ENCODE results near the gene CCDC85A. TPM values are rescaled to one million over a fixed set of nuclear protein-coding genes. Genes with fewer than 3 reads are reported as not detected.
A peak's percentile ranks its signal among the peaks of the same experiment; 100 is the strongest.

Gene CCDC85A
- polyA plus RNA-seq, 1 of the 3 experiments (the other 2 are of a cell fraction) = 48.7 TPM

GRCh38 chr2:56337342-56337741, 153.6 kb downstream of the CCDC85A start:
- POLR2A ChIA-PET = no interaction called here
- peaks cover 100% of the 10 kb centered on the region for H3K79me2 ChIP-seq (ENCODE audit: insufficient read depth)
- H3K4me3 ChIP-seq (ENCODE audit: low read depth in 2 of 2, low read length in 1 of 2) = no peak overlapping the region
- TF ChIP-seq TCF12 (IDR thresholded peaks at IDR 0.05) = peak; percentile 28; the same call in 1 of the 2 replicates
- TF ChIP-seq CTCF (IDR thresholded peaks at IDR 0.05) = no peak
- TF ChIP-seq RAD21 (IDR thresholded peaks at IDR 0.05; ENCODE audit: low read length) = no peak
- TF ChIP-seq YY1 (IDR thresholded peaks at IDR 0.05; ENCODE audit: low read depth) = no peak
- TF ChIP-seq, protein P1, sequence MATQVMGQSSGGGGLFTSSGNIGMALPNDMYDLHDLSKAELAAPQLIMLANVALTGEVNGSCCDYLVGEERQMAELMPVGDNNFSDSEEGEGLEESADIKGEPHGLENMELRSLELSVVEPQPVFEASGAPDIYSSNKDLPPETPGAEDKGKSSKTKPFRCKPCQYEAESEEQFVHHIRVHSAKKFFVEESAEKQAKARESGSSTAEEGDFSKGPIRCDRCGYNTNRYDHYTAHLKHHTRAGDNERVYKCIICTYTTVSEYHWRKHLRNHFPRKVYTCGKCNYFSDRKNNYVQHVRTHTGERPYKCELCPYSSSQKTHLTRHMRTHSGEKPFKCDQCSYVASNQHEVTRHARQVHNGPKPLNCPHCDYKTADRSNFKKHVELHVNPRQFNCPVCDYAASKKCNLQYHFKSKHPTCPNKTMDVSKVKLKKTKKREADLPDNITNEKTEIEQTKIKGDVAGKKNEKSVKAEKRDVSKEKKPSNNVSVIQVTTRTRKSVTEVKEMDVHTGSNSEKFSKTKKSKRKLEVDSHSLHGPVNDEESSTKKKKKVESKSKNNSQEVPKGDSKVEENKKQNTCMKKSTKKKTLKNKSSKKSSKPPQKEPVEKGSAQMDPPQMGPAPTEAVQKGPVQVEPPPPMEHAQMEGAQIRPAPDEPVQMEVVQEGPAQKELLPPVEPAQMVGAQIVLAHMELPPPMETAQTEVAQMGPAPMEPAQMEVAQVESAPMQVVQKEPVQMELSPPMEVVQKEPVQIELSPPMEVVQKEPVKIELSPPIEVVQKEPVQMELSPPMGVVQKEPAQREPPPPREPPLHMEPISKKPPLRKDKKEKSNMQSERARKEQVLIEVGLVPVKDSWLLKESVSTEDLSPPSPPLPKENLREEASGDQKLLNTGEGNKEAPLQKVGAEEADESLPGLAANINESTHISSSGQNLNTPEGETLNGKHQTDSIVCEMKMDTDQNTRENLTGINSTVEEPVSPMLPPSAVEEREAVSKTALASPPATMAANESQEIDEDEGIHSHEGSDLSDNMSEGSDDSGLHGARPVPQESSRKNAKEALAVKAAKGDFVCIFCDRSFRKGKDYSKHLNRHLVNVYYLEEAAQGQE (IDR thresholded peaks at IDR 0.05; ENCODE audit: low read depth, low read length) = no peak
- TF ChIP-seq NFIC (IDR thresholded peaks at IDR 0.05; ENCODE audit: borderline replicate concordance) = peak; percentile 70
- 26% methylated on average over 3 of the region's 3 CpGs for WGBS (ENCODE audit: low lambda C conversion rate)
- CTCF ChIA-PET = interaction anchor here (1.4 kb wide), 1 partner anchor 21 kb away, joined by 4 read pairs; no protein-coding TSS in a partner anchor
- H3K9me2 ChIP-seq = no peaks in the 10 kb centered on the region
- H3K9me3 ChIP-seq = no peaks in the 10 kb centered on the region
- H3K4me2 ChIP-seq = peak overlapping the region; percentile 1; the same call in 1 of the 2 replicates
- peaks cover 42% of the 10 kb centered on the region for H3F3A ChIP-seq (replicated peaks; ENCODE audit: insufficient read depth)
- H3K4me1 ChIP-seq (ENCODE audit: control insufficient read depth in 1 of 2, insufficient read depth in 2 of 2, low read depth in 1 of 2, low read length in 1 of 2) = peaks cover 0 to 20% of the 10 kb centered on the region in 2 experiments; a peak in 2 of 4 replicates
- no peak for DNase-seq
- peaks cover 0 to 20% of the 10 kb centered on the region in 2 experiments for H3K36me3 ChIP-seq (replicated peaks in 1 of 2; ENCODE audit: control insufficient read depth in 1 of 2, insufficient read depth in 2 of 2, low read length in 1 of 2)
- no peak overlapping the region for H2AFZ ChIP-seq (ENCODE audit: low read depth)
- peaks cover 54% of the 10 kb centered on the region for H4K20me1 ChIP-seq (ENCODE audit: insufficient read depth)
- peak overlapping the region in 1 of 2 experiments; percentile 44; a peak in 2 of 4 replicates for H3K27ac ChIP-seq (ENCODE audit: low read depth in 2 of 2, low read length in 1 of 2)
- no peak overlapping the region for H3K9ac ChIP-seq
- no peaks in the 10 kb centered on the region for H3K27me3 ChIP-seq (ENCODE audit: insufficient read depth)

- no peak overlapping the region for H3K4me3 ChIP-seq (ENCODE audit: low read depth in 2 of 2, low read length in 1 of 2)
- CTCF ChIA-PET = no interaction called here
- TF ChIP-seq RCOR1 (IDR thresholded peaks at IDR 0.05; ENCODE audit: low read length) (no peak), TEAD4 (IDR thresholded peaks at IDR 0.05; ENCODE audit: borderline replicate concordance, insufficient read depth) (no peak), SMC3 (IDR thresholded peaks at IDR 0.05; ENCODE audit: low read depth, low read length) (no peak), GATA2 (CRISPR knock-in tag; IDR thresholded peaks at IDR 0.05) (no peak), NRF1 (IDR thresholded peaks at IDR 0.05; ENCODE audit: low read depth, low read length) (no peak), SIN3A (IDR thresholded peaks at IDR 0.05; ENCODE audit: borderline replicate concordance, low read depth, low read length) (no peak), MXI1 (IDR thresholded peaks at IDR 0.05; ENCODE audit: low read depth, low read length) (no peak), FOXM1 (IDR thresholded peaks at IDR 0.05; ENCODE audit: low read depth) (no peak)
- TF ChIP-seq, protein P2, sequence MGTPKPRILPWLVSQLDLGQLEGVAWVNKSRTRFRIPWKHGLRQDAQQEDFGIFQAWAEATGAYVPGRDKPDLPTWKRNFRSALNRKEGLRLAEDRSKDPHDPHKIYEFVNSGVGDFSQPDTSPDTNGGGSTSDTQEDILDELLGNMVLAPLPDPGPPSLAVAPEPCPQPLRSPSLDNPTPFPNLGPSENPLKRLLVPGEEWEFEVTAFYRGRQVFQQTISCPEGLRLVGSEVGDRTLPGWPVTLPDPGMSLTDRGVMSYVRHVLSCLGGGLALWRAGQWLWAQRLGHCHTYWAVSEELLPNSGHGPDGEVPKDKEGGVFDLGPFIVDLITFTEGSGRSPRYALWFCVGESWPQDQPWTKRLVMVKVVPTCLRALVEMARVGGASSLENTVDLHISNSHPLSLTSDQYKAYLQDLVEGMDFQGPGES (IDR thresholded peaks at IDR 0.05; ENCODE audit: low read depth, low read length) = no peak
- TF ChIP-seq, protein P1 (IDR thresholded peaks at IDR 0.05; ENCODE audit: low read depth, low read length) = no peak
These were observed 154.4 kb downstream of the CCDC85A start for GRCh38 chr2:56338232-56338631.

More at GRCh38 chr2:56338232-56338631, 154.4 kb downstream of the CCDC85A start:
- DNase-seq = no peak
- H3K4me1 ChIP-seq (ENCODE audit: control insufficient read depth in 1 of 2, insufficient read depth in 2 of 2, low read depth in 1 of 2, low read length in 1 of 2) = peaks cover 0 to 19% of the 10 kb centered on the region in 2 experiments; a peak in 2 of 4 replicates
- no peaks in the 10 kb centered on the region for H3K9me3 ChIP-seq
- peak overlapping the region; percentile 1; the same call in 1 of the 2 replicates for H3K4me2 ChIP-seq
- peaks cover 0 to 25% of the 10 kb centered on the region in 2 experiments for H3K36me3 ChIP-seq (replicated peaks in 1 of 2; ENCODE audit: control insufficient read depth in 1 of 2, insufficient read depth in 2 of 2, low read length in 1 of 2)
- H2AFZ ChIP-seq (ENCODE audit: low read depth) = no peak overlapping the region
- POLR2A ChIA-PET = no interaction called here
- H3K79me2 ChIP-seq (ENCODE audit: insufficient read depth) = peaks cover 100% of the 10 kb centered on the region
- no peaks in the 10 kb centered on the region for H3K27me3 ChIP-seq (ENCODE audit: insufficient read depth)
- no peaks in the 10 kb centered on the region for H3K9me2 ChIP-seq
- no peak overlapping the region for H3K9ac ChIP-seq
- 86% methylated on average over 2 of the region's 2 CpGs for WGBS (ENCODE audit: low lambda C conversion rate)
- peaks cover 51% of the 10 kb centered on the region for H4K20me1 ChIP-seq (ENCODE audit: insufficient read depth)
- peak overlapping the region in 1 of 2 experiments; percentile 44; a peak in 1 of 4 replicates for H3K27ac ChIP-seq (ENCODE audit: low read depth in 2 of 2, low read length in 1 of 2)
- peaks cover 36% of the 10 kb centered on the region for H3F3A ChIP-seq (replicated peaks; ENCODE audit: insufficient read depth)

All from SK-N-SH (cell line).